K562 (cell line): ENCODE results near the gene KHNYN. TPM values are rescaled to one million over a fixed set of nuclear protein-coding genes. Genes with fewer than 3 reads are reported as not detected.

Source experiments
- ATAC-seq: fragments of 200-7000 bp; cut with Tn5 transposase; 3 replicates; pipeline ENCODE4 v1.9.1; 2020; ENCODE audit warnings: moderate library complexity
- BruUV-seq: library from RNA; stranded (reverse); fragments of 400-500 nt; replicated peaks from 2 replicates; lab custom pipeline; 2021; lab: Mats Ljungman, UMichigan
- CTCF ChIA-PET: fragments of 300-600 bp; formaldehyde crosslinking; extraction: SDS; loops from one replicate; lab custom pipeline; 2021; ENCODE audit warnings: low intra/inter-chr PET ratio; lab: Yijun Ruan, JAX
- POLR2A ChIA-PET: fragments of 300-600, 350-650 bp; sonication (Branson Sonifier 250); formaldehyde crosslinking; extraction: SDS; loops from one replicate; lab custom pipeline; 2021; ENCODE audit warnings: antibody characterized with exemption, inconsistent platforms; lab: Yijun Ruan, JAX
- DNase-seq, 4 experiments: peaks; one replicate each; pipeline versions ENCODE4 v3.0.0 to v3.0.0-alpha.2; 2011 to 2018; ENCODE audit warnings: low spot score in 3 of 4, mixed read lengths in 3 of 4; ENCODE audit errors: extremely low read depth in 1 of 4
- FAIRE-seq: peaks from 2 replicates; lab custom pipeline; 2011; peaks lifted over from hg19 to GRCh38; lab: Jason Lieb, UNC
- H2AFZ ChIP-seq: 2 replicates; pipeline ENCODE4 v1.6.0; 2011; ENCODE audit warnings: low read depth, low read length, control low read depth, inconsistent platforms
- H3K27ac ChIP-seq: fragments of 200-600 bp; 3 replicates; pipeline ENCODE4 v1.8.0; 2011; ENCODE audit warnings: low read depth, mild to moderate bottlenecking, control low read depth, inconsistent platforms, low read length, moderate library complexity, mixed read lengths; ENCODE audit errors: extremely low read depth
- H3K27me3 ChIP-seq, 2 experiments: fragments of 300-600 bp in 1 of 2; 2 replicates in 1 of 2; 3 replicates in 1 of 2; pipeline versions ENCODE4 v1.6.0 to v1.8.0; 2011; ENCODE audit warnings: inconsistent platforms in 2 of 2, low read length in 2 of 2, mild to moderate bottlenecking in 1 of 2, mixed read lengths in 1 of 2, moderate library complexity in 1 of 2; ENCODE audit not compliant: control insufficient read depth in 2 of 2, insufficient read depth in 2 of 2
- H3K36me3 ChIP-seq: fragments of 300-600 bp; 3 replicates; pipeline ENCODE4 v1.8.0; 2011; ENCODE audit warnings: mild to moderate bottlenecking, low read length, inconsistent platforms; ENCODE audit not compliant: control insufficient read depth, insufficient read depth
- H3K4me1 ChIP-seq, 2 experiments: fragments of 200-600 bp in 1 of 2; replicated peaks in 1 of 2; 2 replicates in 1 of 2; 3 replicates in 1 of 2; pipeline versions ENCODE4 v1.5.1 to v1.8.0; 2011; ENCODE audit warnings: inconsistent platforms in 2 of 2, low read length in 2 of 2, mild to moderate bottlenecking in 1 of 2, mixed read lengths in 1 of 2, moderate library complexity in 1 of 2; ENCODE audit not compliant: control insufficient read depth in 2 of 2, insufficient read depth in 2 of 2
- H3K4me2 ChIP-seq: 2 replicates; pipeline ENCODE4 v1.6.1; 2011; ENCODE audit warnings: low read length, control low read depth, inconsistent platforms, mixed read lengths; ENCODE audit not compliant: insufficient read depth
- H3K4me3 ChIP-seq: fragments of 200-600 bp; sonication (generic), shearing (Covaris generic); 2 replicates; pipeline ENCODE4 v1.5.1; 2016; ENCODE audit warnings: control low read depth, inconsistent platforms
- H3K79me2 ChIP-seq: fragments of 200-600 bp; 3 replicates; pipeline ENCODE4 v1.8.0; 2011; ENCODE audit warnings: low read length, inconsistent platforms; ENCODE audit not compliant: control insufficient read depth, insufficient read depth
- H3K9ac ChIP-seq, 2 experiments: 2 replicates each; pipeline versions ENCODE4 v1.6.0 to v1.6.1; 2011; ENCODE audit warnings: low read depth in 2 of 2, low read length in 2 of 2, control low read depth in 1 of 2, inconsistent platforms in 1 of 2, mild to moderate bottlenecking in 1 of 2, mixed read lengths in 1 of 2; ENCODE audit not compliant: insufficient read depth in 1 of 2
- H3K9me1 ChIP-seq: one replicate; pipeline ENCODE4 v1.6.0; 2011; ENCODE audit warnings: inconsistent platforms, mild to moderate bottlenecking, low read length, moderate library complexity; ENCODE audit not compliant: control insufficient read depth, insufficient read depth
- H3K9me3 ChIP-seq: replicated peaks from 2 replicates; pipeline ENCODE4 v1.5.1; 2011; ENCODE audit warnings: low read depth, low read length, inconsistent platforms; ENCODE audit not compliant: control insufficient read depth, insufficient read depth
- H4K20me1 ChIP-seq: replicated peaks from 2 replicates; pipeline ENCODE4 v1.6.1; 2011; ENCODE audit warnings: low read length, inconsistent platforms, mixed read lengths; ENCODE audit not compliant: control insufficient read depth, insufficient read depth
- LEF1 ChIP-seq: fragments of 450-650 bp; IDR thresholded peaks from 2 replicates; pipeline ENCODE4 v1.6.1; 2016; ENCODE audit warnings: mild to moderate bottlenecking
- POU5F1 ChIP-seq: fragments of 150-350 bp; IDR thresholded peaks from 2 replicates; pipeline ENCODE4 v1.6.1; 2014; ENCODE audit warnings: borderline replicate concordance, low read length, low read depth, mild to moderate bottlenecking; ENCODE audit not compliant: partially characterized antibody
- TGIF2 ChIP-seq: sonication (generic); formaldehyde crosslinking; IDR thresholded peaks from 2 replicates; pipeline ENCODE4 v1.8.1; 2022; ENCODE audit warnings: mild to moderate bottlenecking, missing genetic modification reagents, moderate library complexity
- ZC3H8 ChIP-seq: fragments of 450-650 bp; IDR thresholded peaks from 2 replicates; pipeline ENCODE4 v1.6.1; 2017
- ZNF217 ChIP-seq: sonication (generic); formaldehyde crosslinking; IDR thresholded peaks from 2 replicates; pipeline ENCODE4 v1.8.0; 2022; ENCODE audit warnings: mild to moderate bottlenecking, missing genetic modification reagents
- ZNF695 ChIP-seq: fragments of 450-650 bp; formaldehyde crosslinking; IDR thresholded peaks from 2 replicates; pipeline ENCODE4 v1.4.0; 2020; ENCODE audit warnings: mild to moderate bottlenecking, moderate library complexity
- ZSCAN29 ChIP-seq: fragments of 450-650 bp; IDR thresholded peaks from 2 replicates; pipeline ENCODE4 v1.6.1; 2017
- WGBS: fragments of 100-300 bp; shearing (Covaris generic); methylation state at CpG from one replicate; pipeline ENCODE4 v1.1.6; 2016; ENCODE audit warnings: low coverage, mixed read lengths; ENCODE audit not compliant: insufficient coverage; ENCODE audit errors: missing lambda C conversion rate; 5-methylcytosine and 5-hydroxymethylcytosine counted together
- in situ Hi-C: fragments of 300-500 bp; cut with MboI; formaldehyde crosslinking; loops from 4 replicates; pipeline ENCODE4 v1.15.0; 2018; ENCODE audit warnings: inconsistent platforms, mixed read lengths
- intact Hi-C: fragments of 100-400 bp; cut with micrococcal nuclease; formaldehyde crosslinking; loops from 2 replicates; pipeline ENCODE4 v1.14.2; 2022
- polyA plus RNA-seq, 8 experiments: library from polyadenylated mRNA; depleted of rRNA in 4 of 8; stranded (reverse) in 5 of 8; unstranded in 3 of 8; fragments of >200 nt; fragmentation: Nextera tagmentation in 2 of 8; fragmentation: Illumina TruSeq in 1 of 8; extraction: Ambion mirVana in 2 of 8; extraction: Trizol in 1 of 8; gene quantifications; 2 replicates each; pipeline versions ENCODE4 v1.2.1 to v1.2.3, GENCODE V29; 2011 to 2014; ENCODE audit warnings: inconsistent platforms in 1 of 8, missing spikeins in 1 of 8
- total RNA-seq, 7 experiments: library from RNA; depleted of rRNA in 6 of 7; stranded (reverse); fragments of >200 nt in 6 of 7; fragmentation: Illumina TruSeq in 2 of 7; extraction: Trizol in 2 of 7; gene quantifications; 2 replicates each; pipeline versions ENCODE4 v1.2.1 to v1.2.3, GENCODE V29; 2011 to 2021; ENCODE audit warnings: low replicate concordance in 1 of 7
- TF ChIP-seq, protein P1 (sequence below): fragments of 450-650 bp; IDR thresholded peaks from 2 replicates; pipeline ENCODE4 v1.7.0; 2016; ENCODE audit warnings: borderline replicate concordance
- TF ChIP-seq, protein P2 (sequence below): fragments of 250-450 bp; sonication (Bioruptor Pico); IDR thresholded peaks from 2 replicates; pipeline ENCODE4 v1.8.0; 2021; ENCODE audit warnings: borderline replicate concordance, mild to moderate bottlenecking, moderate library complexity; ENCODE audit not compliant: poor library complexity, severe bottlenecking
- TF ChIP-seq, protein P3 (sequence below), 3 experiments: fragments of 200-800 bp in 1 of 3; fragments of 250-450 bp in 1 of 3; fragments of 450-650 bp in 1 of 3; sonication (Bioruptor Pico) in 1 of 3; sonication (Bioruptor generic) in 1 of 3; formaldehyde crosslinking in 1 of 3; IDR thresholded peaks; 2 replicates each; pipeline versions ENCODE4 v1.6.1 to v1.8.0; 2016 to 2022; ENCODE audit warnings: mild to moderate bottlenecking in 2 of 3, missing genetic modification characterization in 2 of 3, missing compliant biosample characterization in 1 of 3, moderate library complexity in 1 of 3
- TF ChIP-seq, protein P4 (sequence below), 2 experiments: fragments of 450-650 bp; conservative IDR thresholded peaks; 2 replicates each; pipeline ENCODE4 v1.6.1; 2017; ENCODE audit warnings: mild to moderate bottlenecking in 2 of 2, moderate library complexity in 2 of 2
- TF ChIP-seq, protein P5 (sequence below): sonication (generic); formaldehyde crosslinking; IDR thresholded peaks from 2 replicates; pipeline ENCODE4 v1.8.0; 2022; ENCODE audit warnings: missing genetic modification reagents, mild to moderate bottlenecking, borderline replicate concordance

The KHNYN gene
- total and polyA plus RNA-seq, 9 of the 15 experiments (the other 6 are each of a cell fraction or from before 2014, with no cell fraction given), result 0.76 to 26.0 (median 14.1) TPM

DNA sequence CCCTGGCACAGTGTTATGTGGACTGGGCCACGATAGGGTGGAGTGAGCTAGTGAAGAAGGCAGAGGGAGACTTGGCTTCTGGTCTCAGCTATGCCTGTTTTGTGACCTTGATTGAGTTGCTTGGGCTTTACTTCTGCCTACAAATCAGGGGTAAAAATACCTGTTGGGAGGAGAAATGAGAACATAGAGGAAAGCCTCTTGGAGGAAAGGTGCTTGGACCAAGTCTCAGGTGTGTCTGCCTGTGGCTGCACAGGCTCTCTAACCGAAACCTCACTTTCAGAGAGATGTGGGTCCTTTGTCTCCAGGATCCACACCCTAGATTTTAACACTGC is 7.9 kb downstream of the KHNYN start:
- intact Hi-C loops, result no loop called here
- Histone ChIP-seq H3K4me2 (no peak overlapping the region), H3K9me1 (no peaks in the 10 kb centered on the region), H2AFZ (no peak overlapping the region), H3K36me3 (peaks cover 67% of the 10 kb centered on the region), H3K9me3 (no peaks in the 10 kb centered on the region), H3K4me3 (no peak overlapping the region), H3K27ac (no peak overlapping the region), H3K79me2 (peaks cover 20% of the 10 kb centered on the region), H3K27me3 (no peaks in the 10 kb centered on the region), H3K9ac (no peak overlapping the region), H3K4me1 (peaks cover 0 to 10% of the 10 kb centered on the region in 2 experiments; a peak in 2 of 5 replicates), H4K20me1 (no peaks in the 10 kb centered on the region)
- BruUV-seq, result no TSS peak
- ChIA-PET CTCF (interaction anchor here (1.1 to 4.6 kb wide), 2 partner anchors 104 to 106 kb away, joined by 3 to 35 read pairs; partner anchors contain the start of gene ADCY4), POLR2A (interaction anchor here (0.6 to 2.9 kb wide), 3 partner anchors 31 to 130 kb away, joined by 3 to 20 read pairs (median 3); partner anchors contain the start of gene ADCY4)
- no peak for ATAC-seq
- WGBS, result 74% methylated on average over 2 of the region's 2 CpGs
- no peak for DNase-seq
- no peak for FAIRE-seq
- in situ Hi-C loops, result loop anchor here (10.0 kb wide), 2 partner anchors 193 to 383 kb away; partner anchors contain the start of genes CARMIL3 and TINF2
- TF ChIP-seq, protein P1, sequence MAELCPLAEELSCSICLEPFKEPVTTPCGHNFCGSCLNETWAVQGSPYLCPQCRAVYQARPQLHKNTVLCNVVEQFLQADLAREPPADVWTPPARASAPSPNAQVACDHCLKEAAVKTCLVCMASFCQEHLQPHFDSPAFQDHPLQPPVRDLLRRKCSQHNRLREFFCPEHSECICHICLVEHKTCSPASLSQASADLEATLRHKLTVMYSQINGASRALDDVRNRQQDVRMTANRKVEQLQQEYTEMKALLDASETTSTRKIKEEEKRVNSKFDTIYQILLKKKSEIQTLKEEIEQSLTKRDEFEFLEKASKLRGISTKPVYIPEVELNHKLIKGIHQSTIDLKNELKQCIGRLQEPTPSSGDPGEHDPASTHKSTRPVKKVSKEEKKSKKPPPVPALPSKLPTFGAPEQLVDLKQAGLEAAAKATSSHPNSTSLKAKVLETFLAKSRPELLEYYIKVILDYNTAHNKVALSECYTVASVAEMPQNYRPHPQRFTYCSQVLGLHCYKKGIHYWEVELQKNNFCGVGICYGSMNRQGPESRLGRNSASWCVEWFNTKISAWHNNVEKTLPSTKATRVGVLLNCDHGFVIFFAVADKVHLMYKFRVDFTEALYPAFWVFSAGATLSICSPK, result no peak
- TF ChIP-seq ZSCAN29, result no peak
- TF ChIP-seq POU5F1, result no peak
- TF ChIP-seq, protein P2, sequence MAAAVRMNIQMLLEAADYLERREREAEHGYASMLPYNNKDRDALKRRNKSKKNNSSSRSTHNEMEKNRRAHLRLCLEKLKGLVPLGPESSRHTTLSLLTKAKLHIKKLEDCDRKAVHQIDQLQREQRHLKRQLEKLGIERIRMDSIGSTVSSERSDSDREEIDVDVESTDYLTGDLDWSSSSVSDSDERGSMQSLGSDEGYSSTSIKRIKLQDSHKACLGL (CRISPR knock-in tag), result no peak
- no peak for TF ChIP-seq ZNF217 (CRISPR knock-in tag)
- TF ChIP-seq, protein P3, sequence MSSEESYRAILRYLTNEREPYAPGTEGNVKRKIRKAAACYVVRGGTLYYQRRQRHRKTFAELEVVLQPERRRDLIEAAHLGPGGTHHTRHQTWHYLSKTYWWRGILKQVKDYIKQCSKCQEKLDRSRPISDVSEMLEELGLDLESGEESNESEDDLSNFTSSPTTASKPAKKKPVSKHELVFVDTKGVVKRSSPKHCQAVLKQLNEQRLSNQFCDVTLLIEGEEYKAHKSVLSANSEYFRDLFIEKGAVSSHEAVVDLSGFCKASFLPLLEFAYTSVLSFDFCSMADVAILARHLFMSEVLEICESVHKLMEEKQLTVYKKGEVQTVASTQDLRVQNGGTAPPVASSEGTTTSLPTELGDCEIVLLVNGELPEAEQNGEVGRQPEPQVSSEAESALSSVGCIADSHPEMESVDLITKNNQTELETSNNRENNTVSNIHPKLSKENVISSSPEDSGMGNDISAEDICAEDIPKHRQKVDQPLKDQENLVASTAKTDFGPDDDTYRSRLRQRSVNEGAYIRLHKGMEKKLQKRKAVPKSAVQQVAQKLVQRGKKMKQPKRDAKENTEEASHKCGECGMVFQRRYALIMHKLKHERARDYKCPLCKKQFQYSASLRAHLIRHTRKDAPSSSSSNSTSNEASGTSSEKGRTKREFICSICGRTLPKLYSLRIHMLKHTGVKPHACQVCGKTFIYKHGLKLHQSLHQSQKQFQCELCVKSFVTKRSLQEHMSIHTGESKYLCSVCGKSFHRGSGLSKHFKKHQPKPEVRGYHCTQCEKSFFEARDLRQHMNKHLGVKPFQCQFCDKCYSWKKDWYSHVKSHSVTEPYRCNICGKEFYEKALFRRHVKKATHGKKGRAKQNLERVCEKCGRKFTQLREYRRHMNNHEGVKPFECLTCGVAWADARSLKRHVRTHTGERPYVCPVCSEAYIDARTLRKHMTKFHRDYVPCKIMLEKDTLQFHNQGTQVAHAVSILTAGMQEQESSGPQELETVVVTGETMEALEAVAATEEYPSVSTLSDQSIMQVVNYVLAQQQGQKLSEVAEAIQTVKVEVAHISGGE (CRISPR knock-in tag; IDR thresholded peaks at IDR 0.05), result no peak
- TF ChIP-seq LEF1, result no peak
- no peak for TF ChIP-seq TGIF2 (CRISPR knock-in tag)
- TF ChIP-seq, protein P4, sequence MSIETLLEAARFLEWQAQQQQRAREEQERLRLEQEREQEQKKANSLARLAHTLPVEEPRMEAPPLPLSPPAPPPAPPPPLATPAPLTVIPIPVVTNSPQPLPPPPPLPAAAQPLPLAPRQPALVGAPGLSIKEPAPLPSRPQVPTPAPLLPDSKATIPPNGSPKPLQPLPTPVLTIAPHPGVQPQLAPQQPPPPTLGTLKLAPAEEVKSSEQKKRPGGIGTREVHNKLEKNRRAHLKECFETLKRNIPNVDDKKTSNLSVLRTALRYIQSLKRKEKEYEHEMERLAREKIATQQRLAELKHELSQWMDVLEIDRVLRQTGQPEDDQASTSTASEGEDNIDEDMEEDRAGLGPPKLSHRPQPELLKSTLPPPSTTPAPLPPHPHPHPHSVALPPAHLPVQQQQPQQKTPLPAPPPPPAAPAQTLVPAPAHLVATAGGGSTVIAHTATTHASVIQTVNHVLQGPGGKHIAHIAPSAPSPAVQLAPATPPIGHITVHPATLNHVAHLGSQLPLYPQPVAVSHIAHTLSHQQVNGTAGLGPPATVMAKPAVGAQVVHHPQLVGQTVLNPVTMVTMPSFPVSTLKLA (conservative IDR thresholded peaks at IDR 0.05), result no peak
- no peak for TF ChIP-seq ZNF695 (CRISPR knock-in tag)
- TF ChIP-seq ZC3H8, result no peak
- TF ChIP-seq, protein P5, sequence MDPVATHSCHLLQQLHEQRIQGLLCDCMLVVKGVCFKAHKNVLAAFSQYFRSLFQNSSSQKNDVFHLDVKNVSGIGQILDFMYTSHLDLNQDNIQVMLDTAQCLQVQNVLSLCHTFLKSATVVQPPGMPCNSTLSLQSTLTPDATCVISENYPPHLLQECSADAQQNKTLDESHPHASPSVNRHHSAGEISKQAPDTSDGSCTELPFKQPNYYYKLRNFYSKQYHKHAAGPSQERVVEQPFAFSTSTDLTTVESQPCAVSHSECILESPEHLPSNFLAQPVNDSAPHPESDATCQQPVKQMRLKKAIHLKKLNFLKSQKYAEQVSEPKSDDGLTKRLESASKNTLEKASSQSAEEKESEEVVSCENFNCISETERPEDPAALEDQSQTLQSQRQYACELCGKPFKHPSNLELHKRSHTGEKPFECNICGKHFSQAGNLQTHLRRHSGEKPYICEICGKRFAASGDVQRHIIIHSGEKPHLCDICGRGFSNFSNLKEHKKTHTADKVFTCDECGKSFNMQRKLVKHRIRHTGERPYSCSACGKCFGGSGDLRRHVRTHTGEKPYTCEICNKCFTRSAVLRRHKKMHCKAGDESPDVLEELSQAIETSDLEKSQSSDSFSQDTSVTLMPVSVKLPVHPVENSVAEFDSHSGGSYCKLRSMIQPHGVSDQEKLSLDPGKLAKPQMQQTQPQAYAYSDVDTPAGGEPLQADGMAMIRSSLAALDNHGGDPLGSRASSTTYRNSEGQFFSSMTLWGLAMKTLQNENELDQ, result no peak
